HG03378 (cell line): ENCODE measurements around the gene TMEM121B.
"Not testable (repeated sequence)": the region's sequence is repeated elsewhere in the genome, so short reads cannot be mapped to it uniquely, and the experiment has no call there.

ENCODE experiments used
- ATAC-seq: cut with Tn5 transposase; IDR thresholded peaks from one replicate; pipeline ENCODE4 v1.9.1; 2021; ENCODE audit warnings: mild to moderate bottlenecking, moderate library complexity; ENCODE audit not compliant: unreplicated experiment

TMEM121B gene

GRCh38 chr22:17121233-17122195 is at the start of gene TMEM121B:
Gene TMEM121B (minus strand): TSS chr22:17121360. CDS start chr22:17121127, 233 bp downstream.
- no peak for ATAC-seq

DNA sequence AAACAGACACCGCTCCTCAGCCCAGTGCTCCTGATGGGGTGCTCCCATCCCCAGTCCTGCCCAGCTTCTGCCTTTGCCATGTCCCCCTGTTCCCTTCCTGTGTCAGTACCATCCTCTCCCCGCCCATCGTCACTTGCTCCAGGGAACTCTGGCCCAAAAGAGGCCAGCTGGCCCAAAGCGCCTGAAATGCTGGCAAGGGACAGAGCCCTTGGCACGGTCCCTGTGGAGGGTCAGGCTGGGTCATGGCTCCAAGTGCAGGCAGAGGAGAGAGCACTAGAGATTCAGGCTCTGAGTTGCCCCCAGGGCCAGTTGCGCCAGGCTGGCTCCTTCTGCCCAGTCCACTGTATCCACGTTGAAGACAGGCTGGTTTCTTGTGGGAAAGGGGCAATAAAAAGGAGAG is 46.3 kb upstream of the TMEM121B start:
- ATAC-seq = no peak

DNA sequence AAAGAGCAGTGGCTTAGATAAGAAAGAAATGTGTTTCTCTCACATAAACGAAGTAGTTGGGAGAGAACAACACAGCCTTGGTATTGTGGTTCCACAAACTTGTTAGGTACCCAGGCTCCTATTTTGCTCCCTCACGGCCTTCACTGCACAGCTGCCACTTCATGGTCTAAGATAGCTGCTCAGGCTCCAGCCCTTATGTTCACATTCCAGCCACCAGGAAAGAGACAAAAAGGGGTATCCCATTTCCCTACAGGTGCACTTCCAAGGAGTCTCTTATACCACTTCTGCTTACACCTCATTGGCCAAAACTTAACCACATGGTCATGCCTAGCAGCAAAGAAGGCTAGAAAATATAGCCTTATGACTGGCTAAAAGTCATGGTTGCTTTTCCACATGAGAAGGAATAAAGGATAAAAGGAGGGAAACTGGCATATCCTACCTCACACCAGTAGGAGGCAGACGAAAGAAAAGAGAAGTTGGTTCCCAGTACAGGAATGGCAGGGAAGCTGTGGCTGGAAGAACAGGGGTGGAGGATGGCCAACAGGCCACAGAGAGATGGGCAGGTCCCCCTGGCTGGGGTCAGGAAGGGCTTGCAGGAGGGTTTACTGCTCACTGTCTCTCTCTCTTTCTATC is 43.3 kb upstream of the TMEM121B start:
- no peak for ATAC-seq

- ATAC-seq = no peak
These were observed 41.6 kb upstream of the TMEM121B start for GRCh38 chr22:17162731-17163130.

DNA sequence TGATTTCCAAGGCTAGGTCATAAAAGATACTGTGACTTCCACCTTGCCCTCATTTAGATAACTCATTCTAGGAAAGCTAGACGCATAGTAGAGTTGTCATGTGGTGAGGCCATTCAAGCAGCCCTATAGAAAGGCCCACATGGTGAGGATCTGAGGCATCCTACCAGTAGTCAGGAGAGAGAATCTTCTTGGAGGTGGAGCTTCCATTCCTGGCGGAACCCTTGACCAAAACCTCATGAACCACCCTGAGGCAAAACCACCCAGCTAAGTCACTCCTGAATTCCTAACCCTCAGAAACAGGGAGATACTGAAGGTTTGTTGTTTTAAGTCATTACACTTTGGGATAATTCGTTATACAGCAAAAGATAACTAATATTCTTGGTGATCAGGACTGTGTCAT is 40.8 kb upstream of the TMEM121B start:
- ATAC-seq = no peak

- ATAC-seq = peak; percentile 29
These were observed 38.4 kb upstream of the TMEM121B start for GRCh38 chr22:17159504-17159951.

GRCh38 chr22:17158568-17159503 is 37.7 kb upstream of the TMEM121B start, which contains the start of gene HDHD5:
Gene HDHD5 (minus strand): TSS chr22:17159277. CDS start chr22:17159251, 26 bp downstream.
- peak; percentile 55 for ATAC-seq

DNA sequence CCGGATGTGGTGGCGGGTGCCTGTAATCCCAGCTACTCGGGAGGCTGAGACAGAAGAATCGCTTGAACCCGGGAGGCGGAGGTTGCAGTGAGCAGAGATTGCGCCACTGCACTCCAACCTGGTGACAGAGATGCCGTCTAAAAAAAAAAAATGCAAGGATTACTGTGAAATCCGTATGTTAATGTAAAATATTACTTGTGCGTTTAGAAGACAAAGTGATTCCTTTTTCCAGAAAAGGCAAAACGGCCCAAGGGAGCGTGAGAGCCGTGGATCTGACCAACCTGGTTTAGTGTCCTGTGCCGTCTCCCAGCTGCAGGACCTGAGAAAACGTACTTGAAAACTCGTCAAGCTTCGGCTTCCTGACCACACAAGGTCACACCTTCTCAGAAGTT is 37.0 kb upstream of the TMEM121B start:
- ATAC-seq = no peak

DNA sequence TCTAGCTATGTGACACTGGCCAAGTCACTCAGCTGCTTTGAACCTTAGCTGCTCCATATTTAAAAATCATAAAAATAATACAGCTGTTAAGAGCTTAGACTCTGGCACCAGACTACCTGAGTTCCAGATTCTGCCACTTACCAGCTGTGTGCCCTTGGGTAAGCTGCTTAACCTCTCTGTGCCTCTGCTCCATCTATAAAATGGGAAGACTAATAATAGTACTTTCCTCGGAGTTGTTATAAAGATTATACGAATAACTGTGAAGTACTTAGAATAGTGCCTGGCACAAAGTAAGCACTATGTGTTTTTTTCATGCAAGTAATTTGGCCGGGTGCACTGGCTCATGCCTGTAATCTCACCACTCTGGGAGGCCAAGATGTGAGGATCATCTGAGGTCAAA is 36.6 kb upstream of the TMEM121B start:
- no peak for ATAC-seq

GRCh38 chr22:17155941-17156340 is 34.8 kb upstream of the TMEM121B start:
- no peak for ATAC-seq

GRCh38 chr22:17152971-17153370 is 31.8 kb upstream of the TMEM121B start:
- no peak for ATAC-seq

DNA sequence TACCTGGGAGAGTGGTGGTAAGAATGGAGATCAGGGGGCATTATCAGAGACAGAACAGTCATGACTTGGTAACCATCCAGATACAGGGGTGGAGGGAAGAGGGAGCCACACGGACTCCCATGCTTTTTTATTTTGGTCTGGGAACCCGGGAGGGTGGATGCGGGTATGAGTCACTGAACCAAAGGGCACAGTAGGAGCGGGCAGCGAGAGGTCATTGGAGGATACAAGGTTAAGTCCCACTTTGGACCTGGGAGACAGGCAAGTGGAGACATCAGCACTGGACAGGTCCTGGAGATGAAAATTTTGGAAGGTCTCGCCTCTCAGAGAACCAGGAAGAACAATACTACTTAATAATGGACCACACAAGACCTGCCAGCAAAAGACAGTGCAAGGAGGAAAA is 31.2 kb upstream of the TMEM121B start:
- no peak for ATAC-seq

DNA sequence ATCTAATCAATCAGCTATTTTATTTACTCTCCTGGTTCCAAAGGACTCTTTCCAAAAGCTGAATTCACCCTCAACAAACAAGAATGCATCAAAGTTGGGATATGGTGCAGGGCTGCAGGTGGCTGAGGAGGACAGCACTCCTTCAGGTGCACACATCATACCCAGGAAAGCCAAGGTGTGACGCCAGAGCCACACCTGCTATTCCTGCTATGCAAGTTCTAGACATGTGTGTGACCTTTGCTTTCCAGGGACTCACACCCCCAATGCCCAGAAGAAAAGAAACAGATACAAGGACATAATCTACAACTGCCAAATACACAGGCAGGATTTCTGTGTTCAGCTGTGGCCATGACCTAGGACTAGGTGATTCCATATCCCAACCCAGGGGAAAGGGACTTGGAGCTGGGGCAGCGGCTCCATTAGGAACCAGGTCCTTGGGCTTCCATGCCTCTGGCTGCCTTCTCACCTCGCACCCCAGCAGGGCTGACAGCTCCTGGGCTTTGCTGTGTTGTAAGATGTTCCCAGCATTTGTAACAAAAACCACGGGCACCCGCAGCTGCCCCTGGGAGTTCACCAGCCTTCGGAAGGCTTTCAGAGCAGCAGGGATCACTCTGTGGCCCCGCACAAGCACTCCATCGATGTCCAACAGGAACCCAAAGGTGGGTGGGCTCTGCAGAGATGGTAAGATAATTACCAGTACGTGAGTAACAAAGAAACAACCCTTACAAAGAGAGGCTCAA is 28.1 kb upstream of the TMEM121B start:
- ATAC-seq = no peak

GRCh38 chr22:17147458-17147857 is 26.3 kb upstream of the TMEM121B start:
- ATAC-seq = not testable (repeated sequence)

- no peak for ATAC-seq
These were observed 24.0 kb upstream of the TMEM121B start for GRCh38 chr22:17145021-17145680.

DNA sequence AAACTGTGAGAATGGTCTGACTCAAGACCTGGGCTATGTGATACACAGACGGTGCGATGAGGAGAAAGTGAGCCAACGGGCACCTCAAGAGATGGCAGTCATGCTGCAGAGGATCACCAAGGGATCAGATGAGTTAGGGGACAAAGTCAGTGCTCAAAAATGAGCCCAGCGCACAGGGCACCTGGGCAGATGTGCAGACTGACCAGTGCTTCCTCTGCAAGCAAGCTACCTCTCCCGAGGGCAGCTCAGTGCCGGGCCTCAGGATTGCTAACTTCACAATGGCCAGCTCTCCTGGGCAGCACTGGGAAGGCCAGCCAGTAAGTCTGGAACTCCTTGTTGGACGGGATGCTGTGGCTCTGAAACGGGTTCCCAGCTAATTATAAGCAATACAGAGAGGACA is 22.7 kb upstream of the TMEM121B start:
- ATAC-seq = no peak

- no peak for ATAC-seq
These were observed 21.9 kb upstream of the TMEM121B start for GRCh38 chr22:17143101-17143500.

DNA sequence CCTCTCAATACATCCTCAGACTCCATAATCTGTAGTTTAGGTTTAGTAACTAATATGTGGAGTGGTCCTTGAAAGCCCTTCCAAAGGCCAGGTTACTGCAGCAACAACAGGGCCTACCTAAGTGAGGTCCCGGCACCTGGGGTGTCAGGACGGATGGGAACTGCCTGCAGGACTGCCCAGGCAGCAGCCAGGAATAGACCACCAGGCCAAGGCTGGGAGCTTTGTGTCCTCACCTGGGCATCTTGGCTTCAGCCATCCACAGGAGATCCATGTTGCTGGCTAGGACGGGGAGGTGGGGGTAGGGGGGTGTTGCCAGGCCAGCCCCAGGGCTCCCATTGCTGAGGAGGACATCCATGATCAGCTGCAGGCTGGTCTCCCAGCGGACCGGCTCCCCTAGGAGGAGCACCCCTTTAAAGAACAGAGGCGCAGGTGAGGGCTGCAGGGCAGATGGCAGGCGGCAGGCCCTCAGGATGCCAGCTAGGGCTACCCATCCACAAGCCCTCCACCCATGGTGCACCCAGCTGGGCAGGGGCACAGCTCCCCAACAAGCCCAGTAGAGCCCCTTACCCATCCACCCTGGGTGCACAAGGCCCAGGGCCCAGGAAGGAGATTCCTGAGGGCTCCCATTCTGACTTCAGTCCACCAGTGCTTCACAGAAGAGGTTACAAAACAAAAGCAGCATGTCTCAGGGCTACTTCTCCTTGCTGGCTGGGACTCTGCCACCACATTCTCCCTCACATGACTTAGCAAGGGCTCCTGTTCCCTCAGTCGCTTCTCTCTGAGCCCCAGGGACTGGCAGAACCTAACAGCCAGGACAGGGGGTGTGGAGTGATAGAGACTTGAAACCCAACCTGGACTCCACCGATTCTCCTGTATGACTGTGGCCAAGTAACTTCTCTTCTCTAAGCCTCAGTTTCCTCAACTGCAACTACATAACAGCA is 19.9 kb upstream of the TMEM121B start:
- no peak for ATAC-seq

DNA sequence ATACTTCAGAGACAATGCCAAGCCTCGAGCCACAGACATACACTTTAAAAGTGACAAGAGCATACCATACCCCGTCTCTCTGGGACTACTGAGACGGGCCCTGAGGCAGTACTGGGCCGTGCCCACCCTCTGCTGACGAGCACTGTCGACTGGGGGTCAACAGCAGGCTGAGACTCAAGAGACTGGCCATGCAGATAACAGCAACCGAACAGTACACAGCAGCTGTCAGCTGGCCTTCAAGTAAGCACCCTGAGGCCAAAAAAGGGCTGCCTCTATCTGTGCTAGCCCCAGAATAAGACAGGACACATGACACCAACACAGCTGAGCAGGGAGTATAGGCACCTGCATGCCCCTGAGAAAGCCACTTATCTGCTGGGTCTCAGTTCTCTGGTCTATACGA is 18.9 kb upstream of the TMEM121B start:
- no peak for ATAC-seq
